HG03565 (cell line): ENCODE results near the gene MAMLD1.
"Not testable (repeated sequence)": the region's sequence is repeated elsewhere in the genome, so short reads cannot be mapped to it uniquely, and the experiment has no call there.

Experiments
- ATAC-seq: cut with Tn5 transposase; IDR thresholded peaks from one replicate; pipeline ENCODE4 v1.9.1; 2021; ENCODE audit warnings: mild to moderate bottlenecking, moderate library complexity; ENCODE audit not compliant: unreplicated experiment

MAMLD1 gene

DNA sequence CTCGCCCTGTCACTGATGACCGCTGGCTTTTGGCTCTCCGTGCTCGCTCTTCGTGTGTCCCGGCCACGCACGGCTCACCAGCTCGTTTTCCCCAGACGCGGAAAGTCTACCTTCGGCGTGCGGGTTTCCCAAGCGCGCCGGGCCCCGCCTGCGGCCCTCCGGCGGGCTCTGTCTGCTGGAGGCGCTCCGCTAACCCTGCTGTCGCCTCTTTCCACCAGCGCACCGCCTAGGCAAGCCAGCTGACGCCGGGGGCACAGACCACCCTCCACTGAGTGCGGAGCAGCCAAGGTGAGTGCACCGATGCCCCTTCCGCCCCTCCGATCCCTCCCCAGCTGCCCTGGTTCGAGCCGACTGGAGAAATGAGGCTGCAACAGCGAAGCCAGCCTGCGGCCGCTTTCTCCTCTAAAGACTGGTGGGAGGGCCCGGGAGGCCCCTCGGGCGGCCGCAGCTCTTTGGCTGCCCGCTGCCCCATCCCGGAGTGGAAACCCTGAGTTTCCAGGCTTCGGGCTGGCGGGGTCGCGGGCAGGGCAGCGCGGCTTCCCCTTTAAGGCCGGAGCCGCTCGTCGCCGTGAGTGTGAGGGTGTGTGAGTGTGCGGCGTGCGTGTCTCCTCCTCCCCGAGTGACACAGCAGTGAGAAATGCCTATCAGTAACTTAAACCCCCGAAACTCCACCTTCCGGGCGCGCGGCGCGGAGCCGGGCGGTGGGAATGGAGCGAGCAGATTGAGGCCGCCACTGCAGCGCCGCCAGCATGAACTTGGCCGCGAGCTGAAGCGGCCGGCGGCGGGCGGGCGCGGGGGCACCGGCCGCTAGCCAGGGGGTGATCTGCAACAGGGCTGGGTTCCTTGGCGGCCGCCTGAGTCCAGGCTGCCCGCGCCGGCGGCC lies at the start of gene MAMLD1:
TSS of gene MAMLD1 (plus strand) at position 719 of the 883 bp plus-strand sequence. CDS start 82,200 bp downstream, outside the sequence.
- ATAC-seq, result no peak

GRCh38 chrX:150313514-150313913 lies 49.6 kb upstream of the MAMLD1 start:
- ATAC-seq, result no peak

DNA sequence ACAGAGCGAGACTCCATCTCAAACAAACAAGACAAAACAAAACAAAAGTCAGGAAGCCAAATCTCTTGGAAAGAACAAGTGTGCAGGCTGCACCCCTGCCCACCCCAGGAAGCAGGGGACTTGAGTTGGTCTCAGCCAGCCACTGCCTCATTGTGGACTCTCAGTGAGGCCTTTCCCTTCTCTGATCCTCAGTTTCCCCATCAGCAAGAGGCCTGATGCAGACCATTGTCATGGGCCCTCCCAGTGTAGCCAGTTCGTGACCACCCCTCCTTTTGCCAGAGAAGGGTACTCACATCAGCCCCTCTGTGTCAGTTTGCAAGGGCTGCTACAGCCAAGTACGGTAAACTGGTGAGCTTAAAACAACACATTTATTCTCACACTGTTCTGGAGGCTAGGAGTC lies 48.9 kb upstream of the MAMLD1 start:
- ATAC-seq, result no peak

DNA sequence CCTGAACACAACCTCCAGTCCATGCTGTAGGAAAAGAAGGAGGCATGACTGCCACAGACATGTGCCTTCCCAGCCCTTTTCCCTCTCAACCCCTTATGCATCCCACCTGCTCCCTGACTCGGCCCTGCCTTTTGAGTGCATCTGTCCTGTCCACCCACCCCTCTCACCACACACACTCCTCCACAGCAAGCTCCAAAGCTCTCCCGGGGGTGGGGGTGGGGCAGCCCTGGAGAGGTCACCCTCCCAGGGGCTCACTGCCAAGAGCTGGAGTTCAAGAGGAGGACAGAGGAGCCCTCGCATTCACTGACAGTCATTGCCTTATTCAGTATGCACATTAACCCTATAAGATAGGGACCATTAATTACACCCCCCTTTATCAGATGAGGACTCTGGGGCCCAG lies 46.6 kb upstream of the MAMLD1 start:
- ATAC-seq, result no peak

- no peak for ATAC-seq
Measured at GRCh38 chrX:150323020-150323419, 40.1 kb upstream of the MAMLD1 start.

DNA sequence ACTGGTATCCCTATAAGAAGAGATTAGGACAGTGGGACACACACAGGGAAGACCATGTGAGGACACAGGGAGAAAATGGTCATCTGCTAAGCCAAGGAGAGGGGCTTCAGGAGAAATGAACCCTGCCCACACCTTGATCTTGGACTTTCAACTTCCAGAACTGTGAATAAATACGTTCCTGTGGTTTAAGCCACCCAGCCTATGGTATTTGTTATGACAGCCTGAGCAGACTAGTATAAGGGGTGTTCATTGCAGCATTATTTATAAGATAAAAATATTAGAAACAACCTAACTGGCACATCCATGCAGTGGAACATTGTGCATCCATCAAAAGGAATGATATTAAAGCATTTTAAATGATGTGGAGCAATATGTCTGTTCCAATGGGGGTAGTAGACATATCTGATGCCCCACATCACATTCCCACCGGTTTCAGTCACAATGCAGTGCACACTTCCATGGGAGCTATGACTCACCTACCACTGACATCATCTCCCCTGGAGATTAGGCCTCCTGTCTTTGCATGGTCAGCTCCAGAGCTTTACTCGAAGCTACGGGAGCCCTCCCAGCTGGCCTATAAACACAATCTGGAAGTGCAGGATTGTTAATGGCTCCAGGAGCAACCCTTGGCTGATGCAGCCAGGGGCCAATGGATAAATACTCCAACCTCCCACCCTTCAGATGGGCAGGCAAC lies 38.9 kb upstream of the MAMLD1 start:
- ATAC-seq, result no peak

- no peak for ATAC-seq
Measured at GRCh38 chrX:150324919-150325318, 38.2 kb upstream of the MAMLD1 start.

GRCh38 chrX:150326541-150327247 lies 36.4 kb upstream of the MAMLD1 start:
- ATAC-seq, result no peak

- no peak for ATAC-seq
Measured at GRCh38 chrX:150329282-150329681, 33.8 kb upstream of the MAMLD1 start.

DNA sequence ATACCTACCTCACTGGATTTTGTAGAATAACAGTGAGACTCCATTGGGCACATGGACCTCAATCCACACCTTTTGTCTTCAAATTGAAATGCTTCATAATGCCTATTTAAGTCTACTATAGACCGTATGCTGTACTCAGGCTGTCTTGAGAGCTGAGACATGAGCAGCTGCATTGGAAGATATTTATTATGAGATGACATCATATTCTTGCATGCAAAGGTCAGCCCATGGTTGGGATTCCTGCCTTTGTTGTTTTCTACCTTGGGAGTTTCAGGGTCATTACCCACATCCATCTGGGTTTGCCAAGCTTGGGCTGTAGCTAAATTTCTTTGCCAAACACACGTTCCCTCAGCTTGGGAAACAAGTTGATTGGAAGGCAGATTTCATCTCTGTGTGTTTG lies 33.2 kb upstream of the MAMLD1 start:
- ATAC-seq, result no peak

DNA sequence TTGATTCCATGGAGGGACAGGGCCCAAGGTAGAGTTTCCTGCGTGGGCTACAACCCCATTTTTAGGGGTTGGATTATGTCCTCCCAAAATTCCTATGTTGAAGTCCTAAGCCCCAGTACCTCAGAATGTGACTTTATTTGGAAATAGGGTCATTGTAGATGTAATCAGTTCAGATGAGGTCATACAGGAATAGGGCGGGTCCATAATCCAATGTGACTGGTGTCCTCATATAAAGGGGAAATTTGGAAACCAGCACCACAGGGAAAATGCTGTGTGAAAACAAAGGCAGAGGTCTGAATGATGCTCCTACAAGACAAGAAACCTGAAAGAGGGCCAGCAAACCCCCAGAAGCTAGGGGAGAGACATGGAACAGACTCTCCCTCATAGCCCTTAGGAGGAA lies 31.1 kb upstream of the MAMLD1 start:
- ATAC-seq, result no peak

DNA sequence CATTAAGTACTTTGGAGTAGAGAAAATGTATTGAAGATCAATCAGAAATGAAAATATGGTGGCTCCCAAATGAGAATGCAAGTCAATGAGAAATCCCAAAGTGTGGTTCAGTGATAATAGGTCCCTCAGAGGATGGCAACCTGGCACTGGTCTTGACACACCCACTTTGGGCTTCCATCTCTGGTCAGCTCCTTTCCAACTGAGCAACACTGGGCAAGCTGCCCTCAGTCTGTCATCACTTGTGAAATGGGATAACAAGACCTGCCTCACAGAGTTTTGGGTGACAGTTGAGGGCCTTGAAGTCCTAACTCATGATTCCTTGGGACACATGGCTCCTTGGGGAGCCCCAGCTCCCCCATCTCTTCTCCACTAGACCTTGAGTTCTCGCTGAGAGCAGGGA lies 29.0 kb upstream of the MAMLD1 start:
- ATAC-seq, result no peak

DNA sequence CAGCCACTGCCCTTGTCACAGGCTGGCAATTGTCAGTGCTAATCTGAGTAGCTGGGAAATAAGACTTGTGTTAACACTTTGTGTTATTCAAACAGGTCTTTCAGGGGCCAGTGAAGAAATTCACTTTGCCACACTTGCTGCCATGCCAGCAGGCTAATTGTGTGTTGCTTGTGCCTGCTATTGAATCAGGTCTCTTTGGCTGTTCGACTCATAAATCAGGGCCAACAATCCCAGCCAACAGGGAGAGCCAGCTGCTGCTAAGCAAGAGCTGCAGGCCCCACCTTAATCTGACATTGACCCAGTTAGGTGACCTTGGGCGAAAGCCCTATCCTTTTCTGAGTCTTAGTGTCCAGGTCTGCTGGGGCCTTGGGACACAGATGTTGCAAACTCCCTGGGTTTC lies 28.1 kb upstream of the MAMLD1 start:
- no peak for ATAC-seq

DNA sequence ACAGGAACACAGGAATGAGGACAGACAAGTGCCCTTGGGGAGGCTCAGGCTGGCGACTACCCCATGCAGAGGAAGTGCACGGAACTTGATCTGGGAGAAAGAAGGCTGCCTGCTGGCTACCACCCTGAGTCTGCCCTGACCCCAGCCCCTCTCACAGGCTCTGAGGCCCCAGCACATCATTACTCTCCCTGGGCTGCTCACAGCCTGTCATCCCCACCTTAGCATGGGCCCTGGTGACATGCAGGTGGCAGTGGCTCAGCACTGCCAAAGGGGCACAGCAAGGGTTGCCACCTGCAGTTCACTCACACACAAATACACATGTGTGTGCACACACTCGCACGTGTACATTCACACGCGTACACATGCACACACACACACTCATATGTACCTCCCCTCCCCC lies 26.1 kb upstream of the MAMLD1 start:
- no peak for ATAC-seq

DNA sequence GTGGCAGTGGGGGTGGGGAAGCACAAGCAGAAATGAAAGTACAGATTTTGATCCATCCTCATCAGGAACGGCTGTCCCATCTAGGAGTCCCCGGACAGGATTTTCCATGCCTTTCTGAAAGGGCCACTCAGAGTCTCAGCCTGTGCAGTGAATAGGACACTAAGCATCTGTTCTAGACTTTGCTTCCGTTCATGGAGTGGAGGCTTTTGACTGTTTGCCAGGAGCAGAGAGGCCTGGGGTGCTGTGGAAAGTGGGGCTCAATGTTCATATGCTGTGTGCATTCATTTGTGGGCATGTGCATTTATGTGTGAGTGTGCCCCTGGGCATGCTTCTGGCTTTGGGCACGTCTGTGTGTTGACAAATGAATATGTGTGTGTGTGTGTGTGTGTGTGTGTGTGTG lies 25.6 kb upstream of the MAMLD1 start:
- ATAC-seq, result no peak

DNA sequence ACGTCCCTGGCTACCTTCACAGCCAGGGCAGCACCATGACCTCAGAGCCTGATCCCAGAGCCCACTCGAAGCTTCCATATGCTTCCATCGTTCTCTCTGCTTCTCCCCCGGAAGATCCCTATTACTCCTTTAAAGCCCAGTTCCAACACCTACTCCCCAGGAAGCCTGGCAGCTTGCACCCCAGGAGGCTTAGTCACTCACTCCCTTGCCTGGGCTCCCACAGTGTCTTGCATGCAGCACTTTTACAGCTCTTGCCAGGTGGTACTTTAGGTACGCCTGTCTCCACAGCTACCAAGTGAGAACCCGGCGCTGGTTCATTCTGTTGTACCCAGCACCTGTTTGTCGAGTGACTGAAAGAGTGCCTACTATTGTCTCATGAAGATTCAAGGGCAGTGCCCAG lies 24.5 kb upstream of the MAMLD1 start:
- ATAC-seq, result no peak

- ATAC-seq, result no peak
Measured at GRCh38 chrX:150339736-150340135, 23.4 kb upstream of the MAMLD1 start.

GRCh38 chrX:150340326-150340725 lies 22.8 kb upstream of the MAMLD1 start:
- not testable (repeated sequence) for ATAC-seq

DNA sequence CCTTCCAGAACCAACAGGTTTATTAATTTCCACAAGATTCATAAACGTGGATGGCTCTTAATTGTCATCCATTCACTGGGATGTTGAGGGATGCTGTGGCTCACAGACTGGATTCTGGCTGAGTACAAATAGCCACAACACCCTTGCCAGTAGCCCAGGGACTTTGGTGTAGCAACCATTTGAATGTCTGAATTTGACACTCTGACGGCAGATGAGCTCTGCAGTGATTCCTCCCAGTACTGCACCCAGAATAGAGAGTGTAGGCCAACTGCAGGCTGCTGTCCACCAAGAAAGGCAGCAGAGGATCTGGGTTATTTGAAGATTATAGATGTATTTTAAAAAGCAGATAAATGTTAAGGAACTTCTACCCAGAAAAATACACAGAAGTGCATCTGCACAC lies 15.6 kb upstream of the MAMLD1 start:
- ATAC-seq, result no peak

- ATAC-seq, result no peak
Measured at GRCh38 chrX:150348365-150348764, 14.8 kb upstream of the MAMLD1 start.

- no peak for ATAC-seq
Measured at GRCh38 chrX:150352114-150352513, 11.0 kb upstream of the MAMLD1 start.

- no peak for ATAC-seq
Measured at GRCh38 chrX:150352581-150352980, 10.5 kb upstream of the MAMLD1 start.
